ENCODE data around the gene TEAD1. TPM values are rescaled to one million over a fixed set of nuclear protein-coding genes. Genes with fewer than 3 reads are reported as not detected.

The TEAD1 gene
- polyA plus RNA-seq, 3 donors: 6.6 to 33.7 (median 13.8) TPM

DNA sequence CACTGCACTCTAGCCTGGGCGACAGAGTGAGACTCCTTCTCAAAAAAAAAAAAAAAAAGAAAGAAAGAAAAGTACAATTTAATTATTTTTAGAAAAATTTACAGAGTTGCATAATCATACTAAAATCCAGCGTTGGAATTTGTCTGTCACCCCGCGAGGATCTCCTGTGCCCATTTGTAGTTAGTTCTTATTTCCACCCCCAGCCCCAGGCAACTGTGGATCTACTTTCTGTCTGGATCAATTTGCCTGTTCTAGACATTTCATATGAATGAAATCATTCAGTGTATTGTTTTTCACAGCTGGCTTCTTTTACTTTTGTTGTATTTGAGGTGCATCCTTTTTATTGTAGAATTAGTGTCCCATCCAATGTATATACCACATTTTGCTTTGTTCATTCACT, 232.3 kb downstream of the TEAD1 start:
- WGBS, 3 donors: 90 to 96% (median 92%) methylated on average over 4 of the region's 4 CpGs
- no peak overlapping the region for H3K27ac ChIP-seq (ENCODE audit: low read depth, low read length)

DNA sequence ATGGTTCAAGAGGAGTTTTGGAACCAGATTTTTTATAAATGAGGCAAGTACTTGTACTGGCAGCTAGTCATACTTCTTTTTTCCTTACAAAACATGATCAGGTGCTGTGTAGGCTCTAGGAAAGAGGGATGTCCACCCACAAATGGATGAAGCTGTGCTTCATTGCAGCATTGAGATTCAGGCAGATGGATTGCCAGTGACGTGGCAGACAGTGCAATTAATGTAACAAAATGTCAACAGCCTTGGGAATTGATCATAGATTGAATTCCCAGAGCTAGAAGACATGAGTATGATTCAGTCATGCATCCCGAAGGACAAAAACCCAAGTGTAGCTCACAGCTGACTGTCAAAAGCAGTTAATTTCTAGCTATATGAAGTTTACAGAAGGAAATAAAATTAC, 235.7 kb downstream of the TEAD1 start:
- no peak overlapping the region for H3K27ac ChIP-seq (ENCODE audit: low read depth, low read length)
- 76 to 86% (median 80%) methylated on average over 2 of the region's 2 CpGs for WGBS, 3 donors

DNA sequence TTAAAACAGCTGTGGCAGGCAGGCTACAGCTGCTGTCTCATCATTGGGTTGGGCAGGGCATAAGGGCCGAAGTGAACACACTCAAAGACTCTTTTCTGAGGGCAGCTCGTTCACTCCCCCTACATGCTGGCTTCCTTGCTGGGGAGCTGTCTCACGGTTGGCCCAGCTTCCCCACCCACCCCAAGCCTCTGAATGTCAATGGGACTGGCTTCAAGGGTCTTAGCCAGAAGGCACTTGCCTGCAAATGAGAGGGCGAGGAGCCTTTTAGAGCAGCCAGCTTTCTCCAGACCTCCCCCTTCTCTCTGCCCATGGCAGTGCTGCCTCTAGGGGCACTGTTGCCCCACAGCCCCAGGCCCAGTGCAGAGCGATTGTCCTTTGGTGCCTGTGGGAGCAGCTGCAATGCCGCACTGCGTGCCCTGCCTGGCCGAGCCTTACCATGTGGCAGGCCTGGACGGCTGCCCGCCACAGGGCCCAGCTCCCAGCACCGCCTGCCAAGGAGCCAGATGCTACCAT, 240.2 kb downstream of the TEAD1 start:
- 51 to 66% (median 55%) methylated on average over 11 of the region's 11 CpGs for WGBS, 3 donors
- no peak overlapping the region for H3K27ac ChIP-seq (ENCODE audit: low read depth, low read length)

DNA sequence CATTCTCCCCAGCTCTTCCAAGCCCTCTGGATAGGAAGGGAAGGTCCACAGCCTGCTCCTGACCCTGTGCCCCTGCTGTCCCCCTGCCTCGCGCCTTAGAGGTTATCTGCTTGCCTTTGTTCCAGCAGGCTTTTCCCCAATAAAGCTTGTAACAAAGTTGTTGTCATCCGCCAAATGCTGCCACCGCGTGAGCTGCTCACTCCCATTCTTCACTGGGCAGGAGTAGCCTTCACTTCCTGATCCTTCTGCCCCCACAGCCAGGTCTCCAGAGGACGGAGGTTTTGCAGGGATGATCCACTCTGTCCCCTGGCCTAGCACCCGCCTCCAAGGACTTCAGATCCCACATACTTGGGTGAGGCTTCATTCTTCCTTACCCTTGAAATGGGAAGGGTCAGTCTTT, 240.9 kb downstream of the TEAD1 start:
- H3K27ac ChIP-seq (ENCODE audit: low read depth, low read length): no peak overlapping the region
- 77 to 97% (median 93%) methylated on average over 7 of the region's 7 CpGs for WGBS, 3 donors

DNA sequence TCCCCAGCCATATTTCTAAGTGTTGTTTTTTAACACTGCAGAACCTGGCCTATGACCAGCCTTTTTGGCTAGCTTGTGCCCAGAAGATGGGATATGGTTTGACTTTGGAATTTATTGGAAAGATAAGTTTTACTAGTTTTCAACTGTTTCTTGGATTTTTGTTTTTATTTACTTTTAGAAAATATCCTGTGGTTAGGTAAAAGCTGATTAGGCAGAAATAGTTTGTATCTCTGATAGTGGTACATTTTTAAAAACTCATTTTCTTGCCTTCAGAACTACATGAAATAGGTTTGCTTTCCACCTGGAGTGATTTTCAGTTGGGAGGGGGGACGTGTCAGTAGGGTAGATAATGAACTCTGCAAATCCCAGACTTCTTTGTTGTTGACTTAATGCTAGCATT, 243.6 kb downstream of the TEAD1 start:
- H3K27ac ChIP-seq (ENCODE audit: low read depth, low read length): no peak overlapping the region
- 50 to 73% (median 67%) methylated on average over 1 of the region's 1 CpG for WGBS, 3 donors

DNA sequence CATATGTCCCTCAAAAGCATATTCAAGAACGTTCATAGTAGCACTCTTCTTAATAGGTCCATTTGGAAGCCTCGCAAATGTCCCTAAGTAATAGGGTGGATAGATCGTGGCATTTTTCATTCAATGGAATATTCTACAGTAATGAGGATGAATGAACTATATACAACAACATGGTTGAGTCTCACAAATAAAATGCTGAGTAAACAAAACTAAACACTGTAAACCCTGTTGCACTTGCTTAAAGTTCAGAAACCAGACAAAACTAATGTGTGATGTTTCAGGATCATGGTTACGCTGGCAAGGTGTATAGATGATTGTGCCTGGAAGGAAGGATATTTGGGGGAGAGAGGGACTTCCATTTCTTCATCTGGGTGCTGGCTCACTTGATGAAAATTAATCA, 244.4 kb downstream of the TEAD1 start:
- 93 to 98% (median 96%) methylated on average over 4 of the region's 4 CpGs for WGBS, 3 donors
- H3K27ac ChIP-seq (ENCODE audit: low read depth, low read length): no peak overlapping the region

DNA sequence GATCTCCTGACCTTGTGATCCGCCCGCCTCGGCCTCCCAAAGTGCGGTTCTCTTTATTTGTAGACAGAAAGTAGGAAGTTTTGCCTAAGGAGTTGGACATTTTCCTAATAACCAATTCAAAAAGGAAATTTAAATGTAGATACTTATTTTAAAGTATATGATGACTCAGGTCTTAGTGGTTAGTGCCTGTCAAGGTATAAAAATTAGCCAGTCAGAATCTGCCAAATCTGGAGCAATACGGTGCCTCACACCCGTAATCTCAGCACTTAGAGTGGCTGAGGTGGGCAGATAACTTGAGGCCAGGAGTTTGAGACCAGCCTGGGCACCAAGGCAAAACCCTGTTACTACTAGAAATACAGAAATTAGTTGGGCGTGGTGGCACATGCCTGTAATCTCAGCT, 248.2 kb downstream of the TEAD1 start:
- H3K27ac ChIP-seq (ENCODE audit: low read depth, low read length): no peak overlapping the region
- WGBS, 3 donors: 91 to 99% (median 94%) methylated on average over 7 of the region's 7 CpGs

DNA sequence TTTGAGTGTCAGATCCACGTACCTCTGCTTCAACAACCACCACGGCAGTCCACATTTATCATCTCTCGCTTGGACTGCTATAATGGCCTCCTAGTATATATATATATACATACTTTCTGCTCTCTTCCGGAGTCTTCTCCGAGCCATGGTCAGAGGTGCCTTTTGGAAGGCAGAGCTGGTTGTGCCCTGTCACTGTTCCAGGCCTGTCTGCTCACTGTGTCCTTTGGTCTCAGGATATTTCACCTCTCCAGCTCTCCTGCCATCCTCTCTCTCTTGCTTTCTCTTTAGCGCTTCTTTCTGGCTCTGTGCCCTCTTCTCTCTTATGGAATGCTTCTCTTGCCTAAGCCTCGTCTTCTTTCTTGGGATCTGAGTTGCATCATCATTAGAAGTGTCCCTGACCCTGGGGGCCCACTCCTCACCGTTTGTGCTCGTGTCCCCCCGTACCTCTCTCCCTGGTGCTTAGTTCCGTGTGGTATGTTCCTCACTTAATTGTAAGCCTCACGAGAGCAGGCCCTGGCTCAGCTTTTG, 248.8 kb downstream of the TEAD1 start:
- no peak overlapping the region for H3K27ac ChIP-seq (ENCODE audit: low read depth, low read length)
- WGBS, 3 donors: 82 to 89% (median 82%) methylated on average over 12 of the region's 12 CpGs

DNA sequence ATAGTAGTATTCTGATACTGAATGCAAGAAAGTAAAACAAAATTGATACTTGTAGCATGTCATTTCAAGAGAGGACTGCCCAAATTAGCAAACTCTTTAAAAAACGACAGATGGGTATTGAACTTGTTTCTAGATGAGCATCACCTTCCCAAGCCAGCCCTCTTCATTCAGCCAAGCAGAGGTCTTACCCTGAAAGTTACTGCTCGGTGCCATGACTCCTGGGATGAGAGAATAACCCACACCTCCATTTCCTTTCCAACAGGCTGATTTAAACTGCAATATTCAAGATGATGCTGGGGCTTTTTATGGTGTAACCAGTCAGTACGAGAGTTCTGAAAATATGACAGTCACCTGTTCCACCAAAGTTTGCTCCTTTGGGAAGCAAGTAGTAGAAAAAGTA, 250.4 kb downstream of the TEAD1 start:
- 84 to 94% (median 92%) methylated on average over 3 of the region's 3 CpGs for WGBS, 3 donors
- no peak overlapping the region for H3K27ac ChIP-seq (ENCODE audit: low read depth, low read length)

DNA sequence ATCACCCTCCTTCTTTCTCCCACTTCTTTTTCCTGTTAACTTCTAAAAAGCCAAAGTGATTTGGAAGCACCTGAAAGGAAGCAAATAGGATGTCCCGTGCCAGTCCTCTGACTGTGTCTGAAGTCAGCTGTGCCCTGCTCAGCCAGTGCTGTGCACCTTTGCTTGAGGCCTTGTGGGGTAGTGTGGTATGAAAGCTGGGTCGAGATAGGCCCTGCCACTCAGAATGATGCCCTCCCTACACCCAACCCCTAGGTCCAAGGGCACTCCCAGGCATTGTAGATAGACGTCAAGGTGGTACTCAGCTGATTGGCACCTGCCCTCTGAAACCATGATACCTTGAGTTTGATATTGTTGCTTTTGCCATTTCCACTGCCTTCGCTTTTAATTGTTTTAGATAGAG, 251.3 kb downstream of the TEAD1 start:
- WGBS, 3 donors: 66 to 87% (median 71%) methylated on average over 4 of the region's 4 CpGs
- no peak overlapping the region for H3K27ac ChIP-seq (ENCODE audit: low read depth, low read length)

DNA sequence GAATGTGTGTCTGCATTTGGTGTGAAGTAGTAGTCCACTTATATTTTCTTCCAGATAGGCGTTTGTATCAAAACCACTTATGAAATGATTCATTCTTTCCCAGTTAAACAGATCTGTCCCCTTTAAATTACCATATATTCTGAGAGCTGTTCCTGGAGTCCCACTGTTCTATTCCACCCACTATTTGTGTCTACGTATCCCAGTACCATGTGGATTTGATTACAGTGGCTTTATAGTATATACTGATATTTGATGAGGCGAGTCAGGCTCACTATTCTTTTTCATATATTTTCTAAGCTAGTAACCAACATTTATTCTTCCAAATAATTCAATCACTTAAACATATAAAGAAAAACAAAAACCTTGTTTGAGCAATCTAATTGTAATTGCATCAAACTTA, 253.0 kb downstream of the TEAD1 start:
- WGBS, 3 donors: 84 to 88% (median 86%) methylated on average over 3 of the region's 3 CpGs

DNA sequence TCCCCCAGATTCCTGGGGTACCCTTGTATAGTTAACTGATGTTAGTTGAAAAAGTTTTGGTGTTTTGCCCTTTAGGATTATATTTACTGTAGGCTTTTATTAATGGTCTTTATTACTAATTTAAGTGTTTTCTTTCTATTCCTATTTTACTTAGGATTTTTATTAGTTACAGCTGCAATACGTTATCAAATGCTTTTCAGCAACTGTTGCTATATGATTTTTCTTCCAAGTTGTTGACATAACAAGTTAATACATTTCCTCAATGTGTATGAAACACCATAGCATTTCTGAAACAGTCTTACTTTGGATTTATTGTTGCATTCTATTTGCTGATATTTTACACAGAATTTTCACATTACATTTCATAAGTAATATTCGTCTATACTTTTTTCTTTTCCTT, 253.7 kb downstream of the TEAD1 start:
- 89 to 95% (median 93%) methylated on average over 2 of the region's 2 CpGs for WGBS, 3 donors
- no peak overlapping the region for H3K27ac ChIP-seq (ENCODE audit: low read depth, low read length)

More for the DNA sequence above, 253.0 kb downstream of the TEAD1 start:
- no peak overlapping the region for H3K27ac ChIP-seq (ENCODE audit: low read depth, low read length)

DNA sequence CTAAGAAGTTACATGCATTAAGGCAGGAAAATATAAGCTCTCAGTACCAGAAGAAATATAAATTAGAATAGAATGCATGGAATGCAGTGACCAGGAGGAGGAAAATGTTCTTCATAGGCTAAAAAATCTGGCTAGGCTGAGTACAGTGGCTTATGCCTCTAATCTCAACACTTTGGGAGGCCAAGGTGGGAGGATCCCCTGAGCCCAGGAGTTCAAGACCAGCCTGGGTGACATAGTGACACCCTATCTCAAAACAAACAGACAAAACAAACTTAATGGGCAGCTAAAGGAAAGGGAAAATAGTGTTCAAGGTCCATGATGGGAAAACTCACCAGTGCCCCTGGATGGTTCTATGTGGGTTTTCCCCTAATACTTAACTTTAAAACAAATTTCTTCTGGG, 256.6 kb downstream of the TEAD1 start:
- H3K27ac ChIP-seq (ENCODE audit: low read depth, low read length): no peak overlapping the region

DNA sequence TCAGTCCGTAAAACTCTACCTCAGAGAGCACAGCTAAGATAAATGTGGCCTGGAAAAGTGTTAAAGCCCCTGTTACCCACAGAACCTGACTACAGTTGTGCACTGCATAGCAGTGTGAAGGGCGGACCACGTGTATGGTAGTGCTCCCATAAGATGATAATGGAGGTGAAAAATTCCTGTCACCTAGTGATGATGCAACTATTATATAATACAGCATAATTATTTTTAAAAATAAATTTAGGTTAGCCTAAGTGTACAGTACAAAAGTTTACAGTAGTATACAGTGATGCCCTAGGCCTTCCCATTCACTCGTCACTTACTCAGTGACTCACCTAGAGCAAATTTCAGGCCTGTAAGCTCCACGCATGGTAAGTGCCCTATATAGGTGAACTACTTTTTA, 258.3 kb downstream of the TEAD1 start:
- H3K27ac ChIP-seq (ENCODE audit: low read depth, low read length): no peak overlapping the region
- 76 to 96% (median 95%) methylated on average over 5 of the region's 5 CpGs for WGBS, 3 donors

DNA sequence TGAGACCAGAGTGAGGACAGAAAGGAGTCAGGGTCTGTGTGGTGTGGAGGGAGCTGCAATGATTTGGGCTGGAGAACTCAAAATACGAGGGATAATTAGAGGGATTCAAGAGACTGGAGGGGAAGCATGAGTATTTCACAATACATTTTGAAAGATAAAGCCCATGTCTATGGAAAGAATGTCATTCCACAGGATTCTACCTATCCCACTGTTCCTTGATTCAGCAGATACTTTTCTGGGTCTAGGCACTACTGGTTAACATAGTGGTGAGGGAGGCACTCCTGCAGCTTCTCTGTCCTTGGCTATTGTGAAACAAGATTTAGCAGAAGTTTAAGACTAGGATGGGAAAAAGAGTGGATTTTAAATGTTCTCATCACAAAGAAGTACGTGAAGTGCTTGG, 262.0 kb downstream of the TEAD1 start:
- 79 to 94% (median 91%) methylated on average over 2 of the region's 2 CpGs for WGBS, 3 donors
- H3K27ac ChIP-seq (ENCODE audit: low read depth, low read length): no peak overlapping the region

DNA sequence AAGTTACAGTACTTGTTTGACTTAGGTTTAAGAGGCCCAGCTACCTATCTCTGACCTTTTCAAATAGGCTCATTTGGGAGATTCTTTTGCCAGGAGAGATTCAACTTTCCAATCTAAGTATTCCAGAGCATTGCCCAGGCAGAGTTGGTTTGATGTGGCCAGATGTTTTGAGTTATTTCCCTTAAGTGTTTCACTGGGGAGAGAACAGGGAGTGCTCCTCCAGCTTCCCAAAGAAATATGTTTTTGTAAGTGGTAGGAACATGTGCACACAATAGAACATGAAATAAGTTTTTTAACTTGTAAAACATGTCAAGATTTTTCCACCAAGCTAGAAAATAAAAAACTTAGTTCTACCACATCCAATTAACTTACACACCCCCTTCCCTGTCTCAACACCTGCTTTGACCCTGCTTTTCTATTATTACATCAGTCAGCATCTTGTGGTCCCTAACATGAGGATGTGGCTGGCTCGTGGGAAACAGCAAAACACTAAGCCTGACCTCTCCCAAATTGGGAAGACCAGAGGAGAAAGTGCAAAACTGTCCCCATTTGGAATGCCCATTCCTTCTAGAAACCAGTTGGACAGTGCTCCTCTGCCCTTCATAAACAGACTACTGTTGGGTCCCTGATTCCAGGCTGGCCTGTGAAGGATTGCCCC, 264.5 kb downstream of the TEAD1 start:
- 71 to 93% (median 80%) methylated on average over 1 of the region's 1 CpG for whole genome bisulfite sequencing, 3 donors
- no peak overlapping the region for H3K27ac ChIP-seq (ENCODE audit: low read depth, low read length)

DNA sequence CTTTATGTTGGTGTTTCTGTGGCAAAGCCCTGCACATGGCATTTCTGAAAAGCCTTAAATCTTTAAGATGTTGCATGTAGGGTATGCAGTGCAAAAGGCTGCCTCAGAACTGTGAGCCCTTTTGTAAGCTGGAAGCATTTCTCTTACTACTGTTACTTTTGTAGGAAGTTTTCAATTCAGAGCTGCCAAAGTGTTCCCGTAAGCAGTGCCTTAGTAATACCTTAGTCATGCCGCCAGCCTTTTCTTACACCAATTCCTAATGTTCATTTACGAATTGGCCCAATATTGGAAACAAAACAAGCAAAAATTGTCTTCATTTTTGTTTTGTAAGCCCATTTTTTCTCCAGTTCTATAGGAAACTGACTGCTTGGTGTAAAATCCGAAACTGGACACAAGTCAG, 267.4 kb downstream of the TEAD1 start:
- WGBS, 3 donors: 91 to 99% (median 97%) methylated on average over 4 of the region's 4 CpGs
- H3K27ac ChIP-seq (ENCODE audit: low read depth, low read length): no peak overlapping the region

DNA sequence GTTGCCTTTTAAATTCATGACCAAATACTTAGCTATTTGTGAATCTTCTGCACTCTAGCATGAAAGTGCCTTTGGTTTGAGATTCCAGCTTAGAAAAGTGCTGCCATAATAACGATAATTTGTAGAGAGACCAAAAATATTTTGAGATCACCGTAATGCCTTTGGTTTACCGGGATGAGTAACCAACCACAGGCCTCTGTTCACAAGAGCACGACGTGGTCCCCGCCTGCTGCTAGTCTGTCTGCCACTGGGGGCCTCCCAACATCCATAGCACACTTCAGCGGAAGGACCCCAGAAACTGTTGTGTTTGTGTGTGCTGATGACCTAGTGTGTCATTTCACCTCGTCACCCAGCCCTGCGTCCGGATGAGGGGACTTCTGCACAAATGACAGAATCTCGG, 267.9 kb downstream of the TEAD1 start:
- no peak overlapping the region for H3K27ac ChIP-seq (ENCODE audit: low read depth, low read length)
- WGBS, 3 donors: 94 to 97% (median 96%) methylated on average over 11 of the region's 11 CpGs

DNA sequence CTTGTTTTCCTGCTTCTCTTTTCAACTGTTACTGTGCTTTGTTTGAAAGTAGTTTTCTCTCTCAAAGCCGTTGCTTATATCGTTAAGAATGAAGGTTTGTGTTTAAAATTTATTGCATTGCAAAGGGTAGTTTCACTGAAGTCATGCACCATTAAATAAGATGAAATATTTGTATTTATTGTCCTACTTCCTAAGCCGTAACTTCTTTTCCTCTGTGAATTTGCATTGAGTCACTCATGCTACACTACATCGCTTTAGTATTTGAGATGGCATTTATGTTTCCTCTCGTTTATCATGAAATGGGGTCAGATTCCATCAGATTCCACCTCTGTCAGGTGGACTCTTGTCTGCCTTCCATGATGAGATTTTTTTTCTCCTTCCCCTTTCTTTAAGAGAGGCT, 269.1 kb downstream of the TEAD1 start:
- no peak overlapping the region for H3K27ac ChIP-seq (ENCODE audit: low read depth, low read length)
- WGBS, 3 donors: 90 to 92% (median 92%) methylated on average over 5 of the region's 5 CpGs

DNA sequence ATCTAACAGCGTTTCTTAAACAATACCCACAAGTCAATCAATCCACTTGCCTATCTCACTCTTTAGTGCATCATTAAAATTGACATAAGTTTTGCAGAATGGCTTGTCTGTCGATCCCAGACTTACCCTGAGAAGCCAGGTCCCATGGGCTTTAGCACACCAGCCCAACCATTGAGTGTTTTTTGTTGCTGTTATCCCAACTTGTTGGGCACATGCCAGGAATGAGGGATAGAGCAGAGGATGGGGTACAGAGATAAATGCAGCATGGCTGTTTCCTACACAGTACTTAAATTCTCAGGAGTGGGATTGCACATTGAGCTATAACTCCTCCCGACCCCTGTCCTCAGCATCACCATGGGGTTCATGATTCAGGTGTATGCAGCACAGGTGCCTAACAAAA, 270.7 kb downstream of the TEAD1 start:
- H3K27ac ChIP-seq (ENCODE audit: low read depth, low read length): no peak overlapping the region
- WGBS, 3 donors: 81 to 92% (median 84%) methylated on average over 3 of the region's 3 CpGs
